H1 (cell line): ENCODE data around the gene GABRR1. TPM values are rescaled to one million over a fixed set of nuclear protein-coding genes. Genes with fewer than 3 reads are reported as not detected.

Experiments used
- CTCF ChIA-PET: fragments of 300-600 bp; sonication (Branson Sonifier 250); formaldehyde crosslinking; loops from one replicate; lab custom pipeline; 2021; ENCODE audit not compliant: partially characterized antibody; lab: Charles Lee
- POLR2A ChIA-PET: fragments of 300-600 bp; sonication (Branson Sonifier 250); formaldehyde crosslinking; loops from one replicate; lab custom pipeline; 2021; ENCODE audit warnings: inconsistent platforms; ENCODE audit not compliant: partially characterized antibody; lab: Charles Lee
- DNase-seq, 2 experiments: peaks; one replicate each; pipeline versions ENCODE4 v3.0.0 to v3.0.0-alpha.2; 2010 to 2022; ENCODE audit warnings: low spot score in 2 of 2, low read depth in 1 of 2, mixed read lengths in 1 of 2
- FAIRE-seq: peaks from 2 replicates; lab custom pipeline; 2011; peaks lifted over from hg19 to GRCh38; lab: Jason Lieb, UNC
- H2AFZ ChIP-seq: 2 replicates; pipeline ENCODE4 v1.8.1; 2012; ENCODE audit warnings: low read length, inconsistent platforms
- H2AK5ac ChIP-seq: 2 replicates; pipeline ENCODE4 v1.6.1; 2013; ENCODE audit warnings: low read depth, low read length
- H2BK120ac ChIP-seq: replicated peaks from 2 replicates; pipeline ENCODE3; 2013; ENCODE audit warnings: low read depth, low read length, inconsistent platforms
- H2BK12ac ChIP-seq: 2 replicates; pipeline ENCODE4 v1.6.1; 2013; ENCODE audit warnings: low read depth, low read length
- H2BK15ac ChIP-seq: 2 replicates; pipeline ENCODE4 v1.6.1; 2013; ENCODE audit warnings: low read length
- H2BK20ac ChIP-seq: 2 replicates; pipeline ENCODE4 v1.6.1; 2013; ENCODE audit warnings: low read length
- H2BK5ac ChIP-seq: 2 replicates; pipeline ENCODE4 v1.6.1; 2013; ENCODE audit warnings: low read depth, low read length
- H3K14ac ChIP-seq: 2 replicates; pipeline ENCODE4 v1.6.1; 2013; ENCODE audit warnings: inconsistent platforms; ENCODE audit not compliant: insufficient read length
- H3K18ac ChIP-seq: 2 replicates; pipeline ENCODE4 v1.6.1; 2013; ENCODE audit warnings: low read length; ENCODE audit errors: extremely low read depth
- H3K23ac ChIP-seq: 2 replicates; pipeline ENCODE4 v1.6.1; 2013; ENCODE audit warnings: inconsistent platforms; ENCODE audit not compliant: insufficient read length
- H3K23me2 ChIP-seq: 2 replicates; pipeline ENCODE4 v1.6.1; 2013; ENCODE audit warnings: low read depth, low read length
- H3K27ac ChIP-seq: 2 replicates; pipeline ENCODE4 v1.6.1; 2011; ENCODE audit warnings: low read depth, low read length, inconsistent platforms
- H3K27me3 ChIP-seq, 4 experiments: replicated peaks in 1 of 4; 1 replicate in 1 of 4; 2 replicates in 3 of 4; pipeline versions ENCODE4 v1.6.1 to v1.8.1; 2011 to 2013; ENCODE audit warnings: low read length in 3 of 4, mild to moderate bottlenecking in 3 of 4, inconsistent platforms in 2 of 4, mixed read lengths in 2 of 4, moderate library complexity in 1 of 4; ENCODE audit not compliant: control insufficient read depth in 3 of 4, insufficient read depth in 3 of 4; ENCODE audit errors: extremely low read depth in 1 of 4
- H3K36me3 ChIP-seq, 4 experiments: 2 replicates each; pipeline versions ENCODE4 v1.6.1 to v1.8.1; 2011 to 2013; ENCODE audit warnings: mild to moderate bottlenecking in 4 of 4, low read length in 3 of 4, moderate library complexity in 2 of 4, control low read depth in 1 of 4, inconsistent platforms in 1 of 4; ENCODE audit not compliant: insufficient read depth in 4 of 4, control insufficient read depth in 2 of 4
- H3K4ac ChIP-seq: replicated peaks from 2 replicates; pipeline ENCODE3; 2013; ENCODE audit warnings: low read length, low read depth, mixed read lengths, inconsistent platforms; ENCODE audit not compliant: insufficient read length
- H3K4me1 ChIP-seq, 4 experiments: replicated peaks in 1 of 4; 1 replicate in 1 of 4; 2 replicates in 3 of 4; pipeline versions ENCODE4 v1.6.1 to v1.8.1; 2011 to 2013; ENCODE audit warnings: low read length in 3 of 4, inconsistent platforms in 2 of 4, mixed read lengths in 1 of 4; ENCODE audit not compliant: insufficient read depth in 4 of 4, control insufficient read depth in 3 of 4
- H3K4me2 ChIP-seq, 2 experiments: 2 replicates each; pipeline versions ENCODE4 v1.6.1 to v1.8.1; 2011 to 2013; ENCODE audit warnings: low read depth in 2 of 2, low read length in 2 of 2, control low read depth in 1 of 2, inconsistent platforms in 1 of 2, mild to moderate bottlenecking in 1 of 2; ENCODE audit not compliant: insufficient read depth in 1 of 2
- H3K4me3 ChIP-seq, 4 experiments: fragments of 200-600, 300-600 bp in 1 of 4; sonication (generic), shearing (Covaris generic), sonication (Bioruptor Twin) in 1 of 4; 2 replicates each; pipeline versions ENCODE4 v1.5.1 to v1.8.1; 2011 to 2016; ENCODE audit warnings: low read length in 4 of 4, low read depth in 3 of 4, control low read depth in 2 of 4, inconsistent platforms in 2 of 4, mild to moderate bottlenecking in 2 of 4, mixed read lengths in 1 of 4, moderate library complexity in 1 of 4; ENCODE audit not compliant: insufficient read depth in 2 of 4; ENCODE audit errors: extremely low read depth in 1 of 4
- H3K56ac ChIP-seq: replicated peaks from 2 replicates; pipeline ENCODE3; 2013; ENCODE audit warnings: low read depth, mild to moderate bottlenecking, mixed read lengths, low read length, inconsistent platforms; ENCODE audit not compliant: insufficient read length
- H3K79me1 ChIP-seq: 2 replicates; pipeline ENCODE4 v1.6.1; 2013; ENCODE audit warnings: low read depth, low read length, control low read depth
- H3K79me2 ChIP-seq, 2 experiments: 2 replicates each; pipeline versions ENCODE4 v1.6.1 to v1.8.1; 2012 to 2013; ENCODE audit warnings: low read length in 2 of 2, mild to moderate bottlenecking in 2 of 2, inconsistent platforms in 1 of 2; ENCODE audit not compliant: insufficient read depth in 2 of 2, control insufficient read depth in 1 of 2
- H3K9ac ChIP-seq, 4 experiments: replicated peaks in 1 of 4; 1 replicate in 1 of 4; 2 replicates in 3 of 4; pipeline versions ENCODE4 v1.6.1 to v1.8.1; 2011 to 2013; ENCODE audit warnings: low read depth in 3 of 4, low read length in 3 of 4, control low read depth in 2 of 4, mild to moderate bottlenecking in 2 of 4, moderate library complexity in 2 of 4, inconsistent platforms in 1 of 4; ENCODE audit errors: extremely low read depth in 1 of 4
- H3K9me3 ChIP-seq, 2 experiments: 2 replicates each; pipeline versions ENCODE4 v1.6.1 to v1.8.1; 2012 to 2013; ENCODE audit warnings: mild to moderate bottlenecking in 2 of 2, moderate library complexity in 2 of 2, control low read depth in 1 of 2, inconsistent platforms in 1 of 2, low read depth in 1 of 2, low read length in 1 of 2, mixed read lengths in 1 of 2; ENCODE audit not compliant: insufficient read depth in 2 of 2
- H4K20me1 ChIP-seq, 2 experiments: replicated peaks in 1 of 2; 2 replicates each; pipeline versions ENCODE3 to v1.8.1; 2011 to 2013; ENCODE audit warnings: inconsistent platforms in 2 of 2, low read length in 2 of 2, mild to moderate bottlenecking in 1 of 2; ENCODE audit not compliant: insufficient read depth in 2 of 2, control insufficient read depth in 1 of 2
- H4K5ac ChIP-seq: 2 replicates; pipeline ENCODE4 v1.6.1; 2013; ENCODE audit warnings: low read length, low read depth, mixed read lengths, inconsistent platforms; ENCODE audit not compliant: insufficient read length
- H4K8ac ChIP-seq: 2 replicates; pipeline ENCODE4 v1.8.0; 2013; ENCODE audit warnings: mild to moderate bottlenecking, moderate library complexity, low read length, inconsistent platforms; ENCODE audit not compliant: insufficient read depth; ENCODE audit errors: extremely low read depth
- H4K91ac ChIP-seq: replicated peaks from 2 replicates; pipeline ENCODE3; 2013; ENCODE audit warnings: low read length, mixed read lengths, inconsistent platforms; ENCODE audit not compliant: insufficient read length
- CBX5 ChIP-seq: fragments of 300-800, 300-1000 bp; sonication (generic); IDR thresholded peaks from 2 replicates; pipeline ENCODE4 v1.7.1; 2016; ENCODE audit warnings: antibody characterized with exemption, low read length, low read depth
- CBX8 ChIP-seq: fragments of 300-800, 300-1000 bp; sonication (generic); IDR thresholded peaks from 2 replicates; pipeline ENCODE4 v1.7.1; 2016; ENCODE audit warnings: low read depth, low read length, borderline replicate concordance
- CTBP2 ChIP-seq: IDR thresholded peaks from 2 replicates; pipeline ENCODE4 v1.7.0; 2011; ENCODE audit warnings: borderline replicate concordance, mild to moderate bottlenecking, moderate library complexity, mixed read lengths, low read length; ENCODE audit not compliant: insufficient read depth, insufficient read length
- EGR1 ChIP-seq: IDR thresholded peaks from 2 replicates; pipeline ENCODE4 v1.6.1; 2011; ENCODE audit warnings: low read depth, low read length, borderline replicate concordance
- HDAC2 ChIP-seq, 2 experiments: fragments of 300-600 bp in 1 of 2; sonication (generic) in 1 of 2; IDR thresholded peaks; 2 replicates each; pipeline ENCODE4 v1.6.1; 2011 to 2012; ENCODE audit warnings: low read depth in 2 of 2, low read length in 2 of 2, mild to moderate bottlenecking in 2 of 2, moderate library complexity in 2 of 2, borderline replicate concordance in 1 of 2, inconsistent platforms in 1 of 2
- SRF ChIP-seq: IDR thresholded peaks from 2 replicates; pipeline ENCODE4 v1.6.1; 2011; ENCODE audit warnings: mild to moderate bottlenecking, low read depth, low read length, moderate library complexity
- TCF12 ChIP-seq: IDR thresholded peaks from 2 replicates; pipeline ENCODE4 v1.6.1; 2011; ENCODE audit warnings: low read depth, mild to moderate bottlenecking, low read length
- whole genome bisulfite sequencing, 2 experiments: shearing (Covaris generic) in 1 of 2; methylation state at CpG; one replicate each; pipeline versions ENCODE4 v1.1.6 to v1.1.7; 2013 to 2015; ENCODE audit warnings: low lambda C conversion rate in 2 of 2, mixed read lengths in 2 of 2, inconsistent platforms in 1 of 2, low coverage in 1 of 2, missing lambda C conversion rate in 1 of 2; ENCODE audit not compliant: insufficient replicate concordance in 2 of 2, insufficient coverage in 1 of 2, insufficient read length in 1 of 2; ENCODE audit errors: extremely low coverage in 1 of 2, missing lambda C conversion rate in 1 of 2; 5-methylcytosine and 5-hydroxymethylcytosine counted together
- polyA plus RNA-seq, 7 experiments: library from polyadenylated mRNA; depleted of rRNA in 3 of 7; stranded (reverse) in 5 of 7; unstranded in 2 of 7; fragments of >200 nt in 5 of 7; fragments of 200-250 nt in 2 of 7; gene quantifications; 1 replicate in 5 of 7; 2 replicates in 1 of 7; 4 replicates in 1 of 7; pipeline versions ENCODE4 v1.2.1 to v1.2.3, GENCODE V29; 2011 to 2013; ENCODE audit warnings: missing spikeins in 2 of 7, mixed read lengths in 2 of 7
- total RNA-seq: library from RNA; stranded (reverse); fragmentation: NEBNext Ultra II Directional; extraction: Animal tissue kit (Norgen Biotek cat#: 25700); gene quantifications from 2 replicates; pipeline ENCODE4 v1.2.1, GENCODE V29; 2021
- TF ChIP-seq, protein P1 (sequence below), 3 experiments: IDR thresholded peaks; 1 replicate in 2 of 3; 2 replicates in 1 of 3; pipeline versions ENCODE4 v1.5.1 to v1.6.1; 2011; ENCODE audit warnings: low read length in 3 of 3, mild to moderate bottlenecking in 3 of 3, inconsistent platforms in 2 of 3, low read depth in 1 of 3, moderate library complexity in 1 of 3; ENCODE audit not compliant: insufficient read depth in 1 of 3; ENCODE audit errors: control extremely low read depth in 1 of 3
- TF ChIP-seq, protein P2 (sequence below): IDR thresholded peaks from 2 replicates; pipeline ENCODE4 v1.6.1; 2011; ENCODE audit warnings: low read depth, mild to moderate bottlenecking, low read length; ENCODE audit not compliant: insufficient read depth

Gene GABRR1
- total and polyA plus RNA-seq, 2 of the 8 experiments (the other 6 are each of a cell fraction or from before 2014, with no cell fraction given), result 0.60 to 0.63 TPM

DNA sequence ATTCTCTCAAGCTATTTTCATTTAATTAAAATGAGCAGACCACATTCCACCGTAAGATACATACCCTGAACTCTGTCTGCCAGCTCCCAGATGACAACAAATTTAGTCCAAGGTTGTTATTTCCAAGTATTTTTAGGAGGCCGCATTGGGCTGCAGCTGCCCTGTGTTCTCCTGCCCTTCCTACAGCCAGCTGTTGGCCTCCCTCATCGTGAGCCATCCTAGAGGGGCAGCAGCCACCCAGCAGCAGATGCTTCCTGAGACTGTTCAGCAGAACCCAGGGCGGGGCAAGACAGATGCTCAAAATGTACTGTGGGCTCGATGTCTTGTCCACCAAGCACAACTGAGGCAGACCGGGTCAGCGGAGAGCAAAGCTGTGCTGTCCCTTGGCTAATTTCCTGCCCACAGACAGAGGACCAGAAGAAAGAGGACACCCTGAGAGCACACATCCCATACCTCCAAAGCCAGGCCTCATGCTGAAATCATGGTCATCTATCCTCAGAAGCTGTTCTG, 16.4 kb downstream of the GABRR1 start:
- DNase-seq (no peak), FAIRE-seq (no peak)
- Histone ChIP-seq H2AK5ac (no peak overlapping the region), H4K20me1 (no peaks in the 10 kb centered on the region), H3K18ac (no peak overlapping the region), H3K4me1 (peaks cover 0 to 2% (median 0%) of the 10 kb centered on the region in 4 experiments; a peak in 2 of 7 replicates), H2BK5ac (no peak overlapping the region), H2AFZ (no peak overlapping the region), H4K91ac (no peak overlapping the region), H3K79me2 (no peaks in the 10 kb centered on the region), H3K4me2 (no peak overlapping the region), H2BK15ac (no peak overlapping the region), H3K14ac (no peak overlapping the region), H2BK20ac (no peak overlapping the region), H3K9ac (no peak overlapping the region), H3K36me3 (no peaks in the 10 kb centered on the region; a peak in 1 of 8 replicates), H3K4me3 (no peak overlapping the region), H3K79me1 (no peaks in the 10 kb centered on the region), H2BK12ac (no peak overlapping the region), H3K27me3 (no peaks in the 10 kb centered on the region), H3K56ac (no peak overlapping the region), H4K8ac (no peak overlapping the region; the same call in 1 of the 2 replicates), H2BK120ac (no peak overlapping the region), H3K4ac (no peak overlapping the region), H3K27ac (no peak overlapping the region), H3K9me3 (peaks cover 0 to 1% of the 10 kb centered on the region in 2 experiments; a peak in 2 of 4 replicates), H4K5ac (no peak overlapping the region), H3K23ac (no peak overlapping the region), H3K23me2 (no peaks in the 10 kb centered on the region)
- ChIA-PET CTCF (interaction anchor here (0.9 to 2.1 kb wide), 5 partner anchors 8 to 217 kb away, joined by 3 to 8 read pairs (median 3); no protein-coding TSS in a partner anchor), POLR2A (no interaction called here)
- WGBS, 2 experiments, result 87% methylated on average over 7 of the region's 7 CpGs; no CpG with 5 or more reads in 1 of the 2 experiments
- TF ChIP-seq CBX5 (no peak), CBX8 (no peak), SRF (no peak), TCF12 (no peak), CTBP2 (no peak), HDAC2 (IDR thresholded peaks at IDR 0.05; ENCODE audit: borderline replicate concordance in 1 of 2, low read depth in 2 of 2, low read length in 2 of 2) (no peak), EGR1 (no peak)
- TF ChIP-seq, protein P1, sequence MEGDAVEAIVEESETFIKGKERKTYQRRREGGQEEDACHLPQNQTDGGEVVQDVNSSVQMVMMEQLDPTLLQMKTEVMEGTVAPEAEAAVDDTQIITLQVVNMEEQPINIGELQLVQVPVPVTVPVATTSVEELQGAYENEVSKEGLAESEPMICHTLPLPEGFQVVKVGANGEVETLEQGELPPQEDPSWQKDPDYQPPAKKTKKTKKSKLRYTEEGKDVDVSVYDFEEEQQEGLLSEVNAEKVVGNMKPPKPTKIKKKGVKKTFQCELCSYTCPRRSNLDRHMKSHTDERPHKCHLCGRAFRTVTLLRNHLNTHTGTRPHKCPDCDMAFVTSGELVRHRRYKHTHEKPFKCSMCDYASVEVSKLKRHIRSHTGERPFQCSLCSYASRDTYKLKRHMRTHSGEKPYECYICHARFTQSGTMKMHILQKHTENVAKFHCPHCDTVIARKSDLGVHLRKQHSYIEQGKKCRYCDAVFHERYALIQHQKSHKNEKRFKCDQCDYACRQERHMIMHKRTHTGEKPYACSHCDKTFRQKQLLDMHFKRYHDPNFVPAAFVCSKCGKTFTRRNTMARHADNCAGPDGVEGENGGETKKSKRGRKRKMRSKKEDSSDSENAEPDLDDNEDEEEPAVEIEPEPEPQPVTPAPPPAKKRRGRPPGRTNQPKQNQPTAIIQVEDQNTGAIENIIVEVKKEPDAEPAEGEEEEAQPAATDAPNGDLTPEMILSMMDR (IDR thresholded peaks at IDR 0.05; ENCODE audit: control extremely low read depth in 1 of 3, insufficient read depth in 1 of 3, low read depth in 1 of 3, low read length in 3 of 3), result no peak
- TF ChIP-seq, protein P2, sequence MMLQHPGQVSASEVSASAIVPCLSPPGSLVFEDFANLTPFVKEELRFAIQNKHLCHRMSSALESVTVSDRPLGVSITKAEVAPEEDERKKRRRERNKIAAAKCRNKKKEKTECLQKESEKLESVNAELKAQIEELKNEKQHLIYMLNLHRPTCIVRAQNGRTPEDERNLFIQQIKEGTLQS, result no peak
